GM18907 (cell line): Measurements from ENCODE around the gene LCN6.

ENCODE experiments used
- ATAC-seq: cut with Tn5 transposase; IDR thresholded peaks from one replicate; pipeline ENCODE4 v1.9.1; 2021; ENCODE audit warnings: mild to moderate bottlenecking, moderate library complexity; ENCODE audit not compliant: unreplicated experiment

Gene LCN6

DNA sequence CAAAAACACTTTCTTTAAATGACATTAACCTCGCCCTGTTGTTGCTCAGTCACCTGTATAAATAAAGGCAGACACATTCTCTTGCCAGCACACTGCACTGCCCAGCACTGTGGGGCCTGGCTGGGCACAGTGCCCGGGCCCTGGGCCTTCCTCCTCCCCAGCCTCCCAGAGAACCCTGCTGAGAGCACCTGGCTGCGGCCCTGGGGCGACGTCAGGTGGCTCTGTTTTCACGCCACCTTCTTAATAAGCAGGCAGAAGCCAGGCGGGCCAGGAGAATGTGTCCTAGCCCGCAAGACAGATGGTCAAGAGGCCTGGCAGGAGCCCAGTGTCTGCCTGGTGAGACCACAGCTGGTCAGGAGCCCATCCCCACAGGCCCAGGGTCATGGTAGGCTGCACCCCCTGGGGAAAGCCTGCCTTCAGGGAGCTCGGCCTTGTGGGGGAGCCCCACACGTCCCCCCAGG, 52.9 kb downstream of the LCN6 start:
- no peak for ATAC-seq

DNA sequence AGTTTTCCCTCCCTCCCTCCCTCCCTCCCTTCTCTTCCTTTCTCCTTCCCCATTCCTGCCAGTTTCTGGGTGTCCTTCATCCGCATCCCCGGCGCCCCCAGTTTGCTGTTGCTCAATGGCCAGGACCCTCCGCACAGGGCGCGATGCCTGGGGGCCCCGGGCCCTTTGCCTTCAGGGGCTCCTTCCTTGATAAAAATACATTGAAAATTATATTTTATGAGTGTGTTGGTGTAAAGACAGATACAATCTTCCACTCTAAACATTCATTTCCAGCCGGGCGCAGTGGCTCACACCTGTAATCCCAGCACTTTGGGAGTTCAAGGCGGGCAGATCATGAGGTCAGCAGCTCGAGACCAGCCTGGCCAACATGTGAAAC, 53.5 kb downstream of the LCN6 start:
- no peak for ATAC-seq

DNA sequence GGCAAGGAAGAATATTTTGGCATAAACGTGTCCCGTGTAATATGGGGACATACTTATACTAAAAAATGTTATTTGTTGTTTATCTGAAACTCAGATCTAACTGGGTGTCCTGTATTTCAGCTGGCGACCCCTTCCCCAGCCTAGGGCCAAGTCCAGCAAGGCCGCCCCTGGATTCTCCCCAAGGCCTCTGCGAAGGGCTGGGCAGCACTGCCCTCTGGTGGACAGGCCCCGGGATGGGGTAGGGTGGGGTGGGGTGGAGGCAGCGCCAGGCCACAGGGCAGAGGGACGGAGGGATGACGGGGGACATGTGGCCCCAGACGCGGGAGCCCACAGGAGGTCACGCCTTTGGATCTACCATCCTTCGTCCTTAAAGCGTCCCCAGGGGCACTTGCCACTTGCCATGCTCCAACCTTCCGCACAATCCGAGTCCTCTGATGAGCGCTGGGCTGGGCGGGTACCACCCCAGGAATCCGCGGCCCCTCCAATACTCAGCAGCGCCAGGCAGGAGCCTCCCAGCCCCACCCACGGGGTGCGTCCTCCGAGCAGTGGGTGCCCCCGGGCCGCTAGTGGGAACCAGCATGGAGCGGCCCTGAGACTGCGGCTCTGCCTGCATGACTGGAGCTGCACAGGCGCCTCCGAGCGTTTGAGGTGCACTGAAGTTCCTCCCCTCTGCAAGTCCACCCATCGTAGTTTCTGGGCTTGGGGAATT, 54.0 kb downstream of the LCN6 start:
- no peak for ATAC-seq
